Sigmoid colon (tissue), 7 donors: ENCODE results near the gene LYSMD1. TPM values are rescaled to one million over a fixed set of nuclear protein-coding genes. Genes with fewer than 3 reads are reported as not detected.

Experiments used
- DNase-seq: peaks from one replicate; pipeline ENCODE4 v3.0.0-alpha.2; 2019
- H3K27ac ChIP-seq, 4 donors: fragments of 200-600 bp; sonication (generic); one replicate each; pipeline ENCODE4 v1.5.1; 2016 to 2019; ENCODE audit warnings: mild to moderate bottlenecking in 1 of 4
- H3K27me3 ChIP-seq, 3 donors: fragments of 200-600 bp; sonication (generic); one replicate each; pipeline ENCODE4 v1.5.1; 2019; ENCODE audit warnings: mild to moderate bottlenecking in 1 of 3
- H3K36me3 ChIP-seq, 4 donors: fragments of 200-600 bp; sonication (generic); one replicate each; pipeline ENCODE4 v1.5.1; 2016 to 2019
- H3K4me1 ChIP-seq, 4 donors: fragments of 200-600 bp; sonication (generic); one replicate each; pipeline ENCODE4 v1.5.1; 2017 to 2019
- H3K4me3 ChIP-seq, 4 donors: fragments of 200-600 bp; sonication (generic); one replicate each; pipeline ENCODE4 v1.5.1; 2017 to 2019; ENCODE audit warnings: mild to moderate bottlenecking in 2 of 4, moderate library complexity in 1 of 4
- H3K9me3 ChIP-seq, 4 donors: fragments of 200-600 bp in 3 of 4; sonication (generic) in 3 of 4; one replicate each; pipeline versions ENCODE4 v1.5.1 to v1.6.1; 2013 to 2019
- EP300 ChIP-seq, 4 donors: sonication (generic); formaldehyde crosslinking; IDR thresholded peaks; one replicate each; pipeline ENCODE4 v1.6.1; 2017; ENCODE audit warnings: antibody characterized with exemption in 4 of 4
- POLR2A ChIP-seq, 2 donors: fragments of 450-650 bp; IDR thresholded peaks; one replicate each; pipeline ENCODE4 v1.6.1; 2016; ENCODE audit warnings: antibody characterized with exemption in 2 of 2, mild to moderate bottlenecking in 2 of 2, moderate library complexity in 2 of 2
- POLR2AphosphoS5 ChIP-seq, 4 donors: sonication (generic); formaldehyde crosslinking; IDR thresholded peaks; one replicate each; pipeline ENCODE4 v1.6.1; 2017; ENCODE audit warnings: antibody characterized with exemption in 4 of 4
- WGBS, 2 donors: extraction: QIAGEN DNeasy Blood & Tissue Kit; methylation state at CpG; one replicate each; pipeline ENCODE4 v1.1.7; 2013; 5-methylcytosine and 5-hydroxymethylcytosine counted together
- intact Hi-C: fragments of 100-400 bp; cut with DNase I; formaldehyde crosslinking; loops from one replicate; pipeline ENCODE4 v1.15.1; 2023
- polyA plus RNA-seq, 3 donors: library from polyadenylated mRNA; stranded (reverse); fragments of 200-250 nt; gene quantifications; one replicate each; pipeline ENCODE4 v1.2.3, GENCODE V29; 2013
- total RNA-seq, 4 donors: library from RNA; depleted of rRNA; stranded (reverse); fragments of >200 nt; gene quantifications; one replicate each; pipeline ENCODE4 v1.1.0, GENCODE V29; 2016
- TF ChIP-seq, protein P1 (sequence below), 4 experiments: fragments of 450-650 bp in 3 of 4; fragments of 200-600 bp in 1 of 4; IDR thresholded peaks; one replicate each; pipeline ENCODE4 v1.5.1; 2016 to 2019; ENCODE audit warnings: antibody characterized with exemption in 4 of 4, mild to moderate bottlenecking in 3 of 4, moderate library complexity in 2 of 4
- donor health status: healthy with polysubstance abuse.
- donor health status: Bipolar disorder and iron deficiency.
- donor health status: healthy.

LYSMD1 gene
- total and polyA plus RNA-seq, 7 donors: 4.2 to 22.7 (median 15.5) TPM

GRCh38 chr1:151128800-151129199 lies 36.9 kb downstream of the LYSMD1 start:
- WGBS, 2 donors: 89 to 92% methylated on average over 6 of the region's 6 CpGs
- Histone ChIP-seq H3K27ac (no peak overlapping the region), H3K4me3 (no peak overlapping the region), H3K9me3 (no peaks in the 10 kb centered on the region), H3K4me1 (peaks cover 0 to 23% (median 12%) of the 10 kb centered on the region in 4 donors), H3K36me3 (peaks cover 0 to 13% (median 0%) of the 10 kb centered on the region in 4 donors), H3K27me3 (no peaks in the 10 kb centered on the region)
- TF ChIP-seq EP300 (IDR thresholded peaks at IDR 0.05): no peak
- no peak for TF ChIP-seq POLR2AphosphoS5 (IDR thresholded peaks at IDR 0.05)
- TF ChIP-seq, protein P1, sequence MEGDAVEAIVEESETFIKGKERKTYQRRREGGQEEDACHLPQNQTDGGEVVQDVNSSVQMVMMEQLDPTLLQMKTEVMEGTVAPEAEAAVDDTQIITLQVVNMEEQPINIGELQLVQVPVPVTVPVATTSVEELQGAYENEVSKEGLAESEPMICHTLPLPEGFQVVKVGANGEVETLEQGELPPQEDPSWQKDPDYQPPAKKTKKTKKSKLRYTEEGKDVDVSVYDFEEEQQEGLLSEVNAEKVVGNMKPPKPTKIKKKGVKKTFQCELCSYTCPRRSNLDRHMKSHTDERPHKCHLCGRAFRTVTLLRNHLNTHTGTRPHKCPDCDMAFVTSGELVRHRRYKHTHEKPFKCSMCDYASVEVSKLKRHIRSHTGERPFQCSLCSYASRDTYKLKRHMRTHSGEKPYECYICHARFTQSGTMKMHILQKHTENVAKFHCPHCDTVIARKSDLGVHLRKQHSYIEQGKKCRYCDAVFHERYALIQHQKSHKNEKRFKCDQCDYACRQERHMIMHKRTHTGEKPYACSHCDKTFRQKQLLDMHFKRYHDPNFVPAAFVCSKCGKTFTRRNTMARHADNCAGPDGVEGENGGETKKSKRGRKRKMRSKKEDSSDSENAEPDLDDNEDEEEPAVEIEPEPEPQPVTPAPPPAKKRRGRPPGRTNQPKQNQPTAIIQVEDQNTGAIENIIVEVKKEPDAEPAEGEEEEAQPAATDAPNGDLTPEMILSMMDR (IDR thresholded peaks at IDR 0.05): no peak
- TF ChIP-seq POLR2A (IDR thresholded peaks at IDR 0.05): no peak
- DNase-seq: no peak
- intact Hi-C loops: no loop called here

DNA sequence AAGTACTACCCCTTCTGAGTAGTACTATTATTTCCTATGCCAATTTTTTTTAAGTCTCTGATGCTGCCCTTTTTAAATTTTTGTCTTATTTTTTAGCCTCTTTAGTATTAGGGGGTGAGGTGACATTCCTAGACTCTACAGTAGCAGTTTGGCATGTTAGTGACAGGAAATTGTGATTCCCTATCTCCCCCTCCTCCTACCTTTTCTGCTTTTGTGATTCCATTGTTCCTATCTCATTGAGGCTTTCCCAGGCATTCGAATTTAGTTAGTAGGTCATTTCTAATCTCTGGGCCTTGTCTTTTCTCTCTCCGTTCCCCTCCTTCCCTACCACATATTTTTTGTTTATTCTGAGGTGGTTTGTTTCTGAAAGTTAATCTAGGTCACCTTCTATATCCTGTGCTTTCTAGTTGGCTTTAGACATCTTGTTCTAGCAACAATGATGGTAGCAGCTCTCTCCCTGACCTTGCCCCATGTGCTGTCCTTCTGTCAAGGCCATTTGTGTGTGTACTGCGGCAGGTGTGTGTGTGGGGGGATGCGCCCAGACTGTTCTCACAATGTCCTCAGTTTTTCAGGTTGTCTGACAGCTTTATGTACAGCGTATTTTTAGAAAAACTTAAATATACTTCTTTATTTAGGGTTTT lies 40.8 kb downstream of the LYSMD1 start:
- Histone ChIP-seq H3K9me3 (no peaks in the 10 kb centered on the region), H3K36me3 (peaks cover 0 to 49% (median 0%) of the 10 kb centered on the region in 4 donors), H3K27ac (no peak overlapping the region), H3K27me3 (no peaks in the 10 kb centered on the region), H3K4me1 (no peaks in the 10 kb centered on the region), H3K4me3 (no peak overlapping the region)
- no peak for DNase-seq
- TF ChIP-seq, protein P1 (IDR thresholded peaks at IDR 0.05): no peak
- no peak for TF ChIP-seq POLR2A (IDR thresholded peaks at IDR 0.05)
- WGBS, 2 donors: 86 to 92% methylated on average over 5 of the region's 5 CpGs
- intact Hi-C loops: no loop called here

DNA sequence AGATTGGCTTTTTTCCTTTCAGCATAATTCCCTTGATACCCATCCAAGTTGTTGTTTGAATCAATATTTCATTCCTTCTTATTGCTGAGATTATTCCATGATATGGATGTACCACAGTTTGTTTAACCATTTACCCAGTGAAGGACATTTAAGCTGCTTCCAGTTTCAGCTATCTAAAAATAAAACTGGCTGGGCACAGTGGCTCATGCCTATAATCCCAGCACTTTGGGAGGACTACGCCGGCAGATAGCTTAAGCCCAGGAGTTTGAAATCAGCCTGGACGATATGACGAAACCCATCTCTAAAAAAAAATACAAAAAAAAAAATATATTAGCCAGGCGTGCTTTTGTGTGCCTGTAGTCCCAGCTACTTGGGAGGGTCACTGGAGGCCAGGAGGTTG lies 51.8 kb downstream of the LYSMD1 start:
- no peaks in the 10 kb centered on the region for H3K4me1 ChIP-seq
- H3K27me3 ChIP-seq: no peaks in the 10 kb centered on the region
- peaks cover 0 to 49% (median 9%) of the 10 kb centered on the region in 4 donors for H3K36me3 ChIP-seq
- H3K9me3 ChIP-seq: no peaks in the 10 kb centered on the region
- intact Hi-C loops: no loop called here
- TF ChIP-seq POLR2A (IDR thresholded peaks at IDR 0.05) (no peak), EP300 (IDR thresholded peaks at IDR 0.05) (no peak), POLR2AphosphoS5 (IDR thresholded peaks at IDR 0.05) (no peak)
- TF ChIP-seq, protein P1 (IDR thresholded peaks at IDR 0.05): no peak
- no peak overlapping the region for H3K27ac ChIP-seq
- DNase-seq: no peak
- WGBS, 2 donors: 96 to 97% methylated on average over 5 of the region's 5 CpGs
- H3K4me3 ChIP-seq: no peak overlapping the region

Other genes with a start within 250 kb of the LYSMD1 start
- gene SETDB1, start 239.5 kb downstream of the LYSMD1 start, total RNA-seq: 10 to 100 TPM; 23.9 to 36.0 (median 30.3) TPM
- gene SETDB1, start 239.5 kb downstream of the LYSMD1 start, polyA plus RNA-seq: 10 to 100 TPM in 1 of 3 donors, 1 to 10 TPM in 2; 5.5 to 24.5 (median 9.0) TPM
- gene CERS2, start 191.1 kb downstream of the LYSMD1 start, total RNA-seq: 100 to 1,000 TPM in 1 of 4 donors, 10 to 100 TPM in 3; 68.7 to 103 (median 79.1) TPM
- 100 to 1,000 TPM in 1 of 3 donors, 10 to 100 TPM in 2; 50.6 to 115 (median 97.8) TPM for gene CERS2, start 191.1 kb downstream of the LYSMD1 start, polyA plus RNA-seq
- gene ANXA9, start 183.6 kb downstream of the LYSMD1 start, total RNA-seq: under 1 TPM in 1 of 4 donors, not detected in 3; 0.36 TPM
- under 1 TPM in 2 of 3 donors, not detected in 1; 0.45 to 0.60 TPM for gene ANXA9, start 183.6 kb downstream of the LYSMD1 start, polyA plus RNA-seq
- gene MINDY1, start 159.0 kb downstream of the LYSMD1 start, total RNA-seq: 10 to 100 TPM; 21.7 to 51.8 (median 27.0) TPM
- 10 to 100 TPM; 15.6 to 26.4 (median 22.1) TPM for gene MINDY1, start 159.0 kb downstream of the LYSMD1 start, polyA plus RNA-seq
- 10 to 100 TPM; 16.7 to 33.9 (median 27.7) TPM for gene PRUNE1, start 157.5 kb downstream of the LYSMD1 start, total RNA-seq
- 10 to 100 TPM; 15.5 to 18.7 (median 18.6) TPM for gene PRUNE1, start 157.5 kb downstream of the LYSMD1 start, polyA plus RNA-seq
- under 1 TPM in 2 of 4 donors, not detected in 2; 0.28 to 0.36 TPM for gene BNIPL, start 129.3 kb downstream of the LYSMD1 start, total RNA-seq
- gene BNIPL, start 129.3 kb downstream of the LYSMD1 start, polyA plus RNA-seq: under 1 TPM in 1 of 3 donors, not detected in 2; 0.47 TPM
- 1 to 10 TPM; 4.1 to 7.8 (median 7.0) TPM for gene C1orf56, start 118.2 kb downstream of the LYSMD1 start, total RNA-seq
- gene C1orf56, start 118.2 kb downstream of the LYSMD1 start, polyA plus RNA-seq: 1 to 10 TPM in 2 of 3 donors, under 1 TPM in 1; 0.46 to 2.3 (median 1.2) TPM
- gene CDC42SE1, start 106.3 kb downstream of the LYSMD1 start, total RNA-seq: 10 to 100 TPM; 37.8 to 53.6 (median 47.1) TPM
- 10 to 100 TPM; 35.4 to 82.8 (median 52.7) TPM for gene CDC42SE1, start 106.3 kb downstream of the LYSMD1 start, polyA plus RNA-seq
- 1 to 10 TPM; 2.1 to 5.0 (median 4.1) TPM for gene MLLT11, start 105.5 kb downstream of the LYSMD1 start, total RNA-seq
- 1 to 10 TPM in 1 of 3 donors, under 1 TPM in 2; 0.60 to 2.9 (median 0.69) TPM for gene MLLT11, start 105.5 kb downstream of the LYSMD1 start, polyA plus RNA-seq
- gene GABPB2, start 95.1 kb downstream of the LYSMD1 start, total RNA-seq: 10 to 100 TPM; 20.6 to 27.0 (median 25.3) TPM
- 1 to 10 TPM; 3.6 to 7.9 (median 4.2) TPM for gene GABPB2, start 95.1 kb downstream of the LYSMD1 start, polyA plus RNA-seq
- gene SEMA6C, start 19.3 kb downstream of the LYSMD1 start, total RNA-seq: 10 to 100 TPM in 2 of 4 donors, 1 to 10 TPM in 2; 5.0 to 20.6 (median 7.8) TPM
- 1 to 10 TPM in 2 of 3 donors, under 1 TPM in 1; 0.23 to 4.1 (median 1.2) TPM for gene SEMA6C, start 19.3 kb downstream of the LYSMD1 start, polyA plus RNA-seq
- 1 to 10 TPM; 1.9 to 9.5 (median 7.5) TPM for gene TNFAIP8L2, start 9.3 kb downstream of the LYSMD1 start, total RNA-seq
- 10 to 100 TPM; 11.4 to 12.7 (median 12.6) TPM for gene TNFAIP8L2, start 9.3 kb downstream of the LYSMD1 start, polyA plus RNA-seq
- 10 to 100 TPM; 17.5 to 24.2 (median 19.8) TPM for gene SCNM1, start 242 bp upstream of the LYSMD1 start, total RNA-seq
- 10 to 100 TPM; 35.4 to 42.4 (median 35.6) TPM for gene SCNM1, start 242 bp upstream of the LYSMD1 start, polyA plus RNA-seq
- 1 to 10 TPM in 1 of 4 donors, not detected in 3; 1.1 TPM for gene TMOD4, start 10.1 kb upstream of the LYSMD1 start, total RNA-seq
- 1 to 10 TPM in 1 of 3 donors, under 1 TPM in 1, not detected in 1; 0.07 to 2.1 TPM for gene TMOD4, start 10.1 kb upstream of the LYSMD1 start, polyA plus RNA-seq
- 10 to 100 TPM; 34.6 to 49.7 (median 44.8) TPM for gene VPS72, start 24.3 kb upstream of the LYSMD1 start, total RNA-seq
- gene VPS72, start 24.3 kb upstream of the LYSMD1 start, polyA plus RNA-seq: 10 to 100 TPM; 24.0 to 36.2 (median 32.4) TPM
- 10 to 100 TPM; 33.2 to 51.5 (median 37.8) TPM for gene PIP5K1A, start 32.6 kb upstream of the LYSMD1 start, total RNA-seq
- 10 to 100 TPM in 2 of 3 donors, 1 to 10 TPM in 1; 9.6 to 23.7 (median 19.0) TPM for gene PIP5K1A, start 32.6 kb upstream of the LYSMD1 start, polyA plus RNA-seq
- 100 to 1,000 TPM; 138 to 194 (median 173) TPM for gene PSMD4, start 88.8 kb upstream of the LYSMD1 start, total RNA-seq
- 100 to 1,000 TPM; 111 to 176 (median 111) TPM for gene PSMD4, start 88.8 kb upstream of the LYSMD1 start, polyA plus RNA-seq
- 10 to 100 TPM; 17.6 to 24.2 (median 18.3) TPM for gene ZNF687, start 116.4 kb upstream of the LYSMD1 start, total RNA-seq
- gene ZNF687, start 116.4 kb upstream of the LYSMD1 start, polyA plus RNA-seq: 10 to 100 TPM in 2 of 3 donors, 1 to 10 TPM in 1; 6.6 to 16.6 (median 10.4) TPM
- 10 to 100 TPM; 57.6 to 75.2 (median 62.4) TPM for gene PI4KB, start 161.5 kb upstream of the LYSMD1 start, total RNA-seq
- 10 to 100 TPM; 25.2 to 42.0 (median 25.7) TPM for gene PI4KB, start 161.5 kb upstream of the LYSMD1 start, polyA plus RNA-seq
- 10 to 100 TPM; 39.6 to 67.9 (median 56.1) TPM for gene RFX5, start 181.3 kb upstream of the LYSMD1 start, total RNA-seq
- 10 to 100 TPM; 12.0 to 46.6 (median 20.6) TPM for gene RFX5, start 181.3 kb upstream of the LYSMD1 start, polyA plus RNA-seq
- 100 to 1,000 TPM in 3 of 4 donors, 10 to 100 TPM in 1; 95.8 to 142 (median 127) TPM for gene SELENBP1, start 206.8 kb upstream of the LYSMD1 start, total RNA-seq
- gene SELENBP1, start 206.8 kb upstream of the LYSMD1 start, polyA plus RNA-seq: 1,000 to 10,000 TPM in 1 of 3 donors, 100 to 1,000 TPM in 2; 787 to 1,051 (median 895) TPM
- gene PSMB4, start 233.7 kb upstream of the LYSMD1 start, total RNA-seq: 100 to 1,000 TPM; 237 to 277 (median 249) TPM
- gene PSMB4, start 233.7 kb upstream of the LYSMD1 start, polyA plus RNA-seq: 100 to 1,000 TPM; 321 to 362 (median 338) TPM